K562 (cell line): Measurements from ENCODE around the gene TOM1L1. TPM values are rescaled to one million over a fixed set of nuclear protein-coding genes. Genes with fewer than 3 reads are reported as not detected.

Experiments
- BMI1 ChIP-seq: fragments of 150-350 bp; IDR thresholded peaks from 2 replicates; pipeline ENCODE4 v1.6.1; 2014; ENCODE audit warnings: low read length
- BRD9 ChIP-seq: fragments of 450-650 bp; IDR thresholded peaks from 2 replicates; pipeline ENCODE4 v1.6.1; 2018; ENCODE audit warnings: low read depth; ENCODE audit not compliant: partially characterized antibody
- FOSL1 ChIP-seq: fragments of 200-800 bp; sonication (Bioruptor generic); conservative IDR thresholded peaks from 2 replicates; pipeline ENCODE4 v1.6.1; 2016; ENCODE audit warnings: missing genetic modification characterization, missing compliant biosample characterization
- MEIS2 ChIP-seq: fragments of 450-650 bp; IDR thresholded peaks from 2 replicates; pipeline ENCODE4 v1.6.1; 2014; ENCODE audit warnings: mild to moderate bottlenecking; ENCODE audit not compliant: partially characterized antibody
- NFIC ChIP-seq: fragments of 450-650 bp; IDR thresholded peaks from 2 replicates; pipeline ENCODE4 v1.6.1; 2017; ENCODE audit warnings: mild to moderate bottlenecking, inconsistent platforms
- RAD21 ChIP-seq, 2 experiments: fragments of 250-450 bp in 1 of 2; fragments of 450-650 bp in 1 of 2; sonication (Bioruptor Pico) in 1 of 2; formaldehyde crosslinking in 1 of 2; IDR thresholded peaks in 1 of 2; conservative IDR thresholded peaks in 1 of 2; 2 replicates each; pipeline versions ENCODE4 v1.4.0 to v1.8.0; 2020 to 2022; ENCODE audit warnings: mild to moderate bottlenecking in 2 of 2, moderate library complexity in 1 of 2
- SMARCA4 ChIP-seq: fragments of 450-650 bp; IDR thresholded peaks from 2 replicates; pipeline ENCODE4 v1.6.1; 2016
- SMARCC2 ChIP-seq: fragments of 450-650 bp; IDR thresholded peaks from 2 replicates; pipeline ENCODE4 v1.6.1; 2017; ENCODE audit warnings: antibody characterized with exemption, moderate library complexity, mild to moderate bottlenecking, low read depth
- SMARCE1 ChIP-seq: fragments of 450-650 bp; IDR thresholded peaks from 2 replicates; pipeline ENCODE4 v1.7.1; 2016; ENCODE audit warnings: mild to moderate bottlenecking
- TAL1 ChIP-seq: fragments of 450-650 bp; IDR thresholded peaks from 2 replicates; pipeline ENCODE4 v1.6.1; 2016; ENCODE audit warnings: mild to moderate bottlenecking
- ZNF253 ChIP-seq: fragments of 250-450 bp; sonication (Bioruptor Pico); conservative IDR thresholded peaks from 2 replicates; pipeline ENCODE4 v1.6.1; 2021; ENCODE audit warnings: mild to moderate bottlenecking
- polyA plus RNA-seq, 8 experiments: library from polyadenylated mRNA; depleted of rRNA in 4 of 8; stranded (reverse) in 5 of 8; unstranded in 3 of 8; fragments of >200 nt; fragmentation: Nextera tagmentation in 2 of 8; fragmentation: Illumina TruSeq in 1 of 8; extraction: Ambion mirVana in 2 of 8; extraction: Trizol in 1 of 8; gene quantifications; 2 replicates each; pipeline versions ENCODE4 v1.2.1 to v1.2.3, GENCODE V29; 2011 to 2014; ENCODE audit warnings: inconsistent platforms in 1 of 8, missing spikeins in 1 of 8
- total RNA-seq, 7 experiments: library from RNA; depleted of rRNA in 6 of 7; stranded (reverse); fragments of >200 nt in 6 of 7; fragmentation: Illumina TruSeq in 2 of 7; extraction: Trizol in 2 of 7; gene quantifications; 2 replicates each; pipeline versions ENCODE4 v1.2.1 to v1.2.3, GENCODE V29; 2011 to 2021; ENCODE audit warnings: low replicate concordance in 1 of 7
- TF ChIP-seq, protein P1 (sequence below): fragments of 450-650 bp; IDR thresholded peaks from 2 replicates; pipeline ENCODE4 v1.6.1; 2017; ENCODE audit warnings: antibody characterized with exemption, mild to moderate bottlenecking
- TF ChIP-seq, protein P2 (sequence below): fragments of 450-650 bp; IDR thresholded peaks from 2 replicates; pipeline ENCODE4 v1.6.1; 2016; ENCODE audit warnings: low read depth
- TF ChIP-seq, protein P3 (sequence below): IDR thresholded peaks from 2 replicates; pipeline ENCODE4 v1.6.1; 2014; ENCODE audit warnings: antibody characterized with exemption

TOM1L1 gene
- total and polyA plus RNA-seq, 9 of the 15 experiments (the other 6 are each of a cell fraction or from before 2014, with no cell fraction given): 21.3 to 74.3 (median 31.0) TPM

- no peak for TF ChIP-seq ZNF253 (CRISPR knock-in tag)
- peak; percentile 73 for TF ChIP-seq NFIC
- peak; percentile 64 for TF ChIP-seq MEIS2
- 0 out of 4 replicates have a peak, but pooled peaks of 1 of the 2 experiments have one; percentile 5 for TF ChIP-seq RAD21 (CRISPR knock-in tag; conservative IDR thresholded peaks at IDR 0.05 in 1 of 2, IDR thresholded peaks at IDR 0.05 in 1 of 2)
- peak; percentile 15; the same call in 1 of the 2 replicates for TF ChIP-seq TAL1
- TF ChIP-seq, protein P1, sequence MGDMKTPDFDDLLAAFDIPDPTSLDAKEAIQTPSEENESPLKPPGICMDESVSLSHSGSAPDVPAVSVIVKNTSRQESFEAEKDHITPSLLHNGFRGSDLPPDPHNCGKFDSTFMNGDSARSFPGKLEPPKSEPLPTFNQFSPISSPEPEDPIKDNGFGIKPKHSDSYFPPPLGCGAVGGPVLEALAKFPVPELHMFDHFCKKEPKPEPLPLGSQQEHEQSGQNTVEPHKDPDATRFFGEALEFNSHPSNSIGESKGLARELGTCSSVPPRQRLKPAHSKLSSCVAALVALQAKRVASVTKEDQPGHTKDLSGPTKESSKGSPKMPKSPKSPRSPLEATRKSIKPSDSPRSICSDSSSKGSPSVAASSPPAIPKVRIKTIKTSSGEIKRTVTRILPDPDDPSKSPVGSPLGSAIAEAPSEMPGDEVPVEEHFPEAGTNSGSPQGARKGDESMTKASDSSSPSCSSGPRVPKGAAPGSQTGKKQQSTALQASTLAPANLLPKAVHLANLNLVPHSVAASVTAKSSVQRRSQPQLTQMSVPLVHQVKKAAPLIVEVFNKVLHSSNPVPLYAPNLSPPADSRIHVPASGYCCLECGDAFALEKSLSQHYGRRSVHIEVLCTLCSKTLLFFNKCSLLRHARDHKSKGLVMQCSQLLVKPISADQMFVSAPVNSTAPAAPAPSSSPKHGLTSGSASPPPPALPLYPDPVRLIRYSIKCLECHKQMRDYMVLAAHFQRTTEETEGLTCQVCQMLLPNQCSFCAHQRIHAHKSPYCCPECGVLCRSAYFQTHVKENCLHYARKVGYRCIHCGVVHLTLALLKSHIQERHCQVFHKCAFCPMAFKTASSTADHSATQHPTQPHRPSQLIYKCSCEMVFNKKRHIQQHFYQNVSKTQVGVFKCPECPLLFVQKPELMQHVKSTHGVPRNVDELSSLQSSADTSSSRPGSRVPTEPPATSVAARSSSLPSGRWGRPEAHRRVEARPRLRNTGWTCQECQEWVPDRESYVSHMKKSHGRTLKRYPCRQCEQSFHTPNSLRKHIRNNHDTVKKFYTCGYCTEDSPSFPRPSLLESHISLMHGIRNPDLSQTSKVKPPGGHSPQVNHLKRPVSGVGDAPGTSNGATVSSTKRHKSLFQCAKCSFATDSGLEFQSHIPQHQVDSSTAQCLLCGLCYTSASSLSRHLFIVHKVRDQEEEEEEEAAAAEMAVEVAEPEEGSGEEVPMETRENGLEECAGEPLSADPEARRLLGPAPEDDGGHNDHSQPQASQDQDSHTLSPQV: no peak
- TF ChIP-seq FOSL1 (tag): peak; percentile 43; the same call in 1 of the 2 replicates
- no peak for TF ChIP-seq BMI1
- TF ChIP-seq, protein P2, sequence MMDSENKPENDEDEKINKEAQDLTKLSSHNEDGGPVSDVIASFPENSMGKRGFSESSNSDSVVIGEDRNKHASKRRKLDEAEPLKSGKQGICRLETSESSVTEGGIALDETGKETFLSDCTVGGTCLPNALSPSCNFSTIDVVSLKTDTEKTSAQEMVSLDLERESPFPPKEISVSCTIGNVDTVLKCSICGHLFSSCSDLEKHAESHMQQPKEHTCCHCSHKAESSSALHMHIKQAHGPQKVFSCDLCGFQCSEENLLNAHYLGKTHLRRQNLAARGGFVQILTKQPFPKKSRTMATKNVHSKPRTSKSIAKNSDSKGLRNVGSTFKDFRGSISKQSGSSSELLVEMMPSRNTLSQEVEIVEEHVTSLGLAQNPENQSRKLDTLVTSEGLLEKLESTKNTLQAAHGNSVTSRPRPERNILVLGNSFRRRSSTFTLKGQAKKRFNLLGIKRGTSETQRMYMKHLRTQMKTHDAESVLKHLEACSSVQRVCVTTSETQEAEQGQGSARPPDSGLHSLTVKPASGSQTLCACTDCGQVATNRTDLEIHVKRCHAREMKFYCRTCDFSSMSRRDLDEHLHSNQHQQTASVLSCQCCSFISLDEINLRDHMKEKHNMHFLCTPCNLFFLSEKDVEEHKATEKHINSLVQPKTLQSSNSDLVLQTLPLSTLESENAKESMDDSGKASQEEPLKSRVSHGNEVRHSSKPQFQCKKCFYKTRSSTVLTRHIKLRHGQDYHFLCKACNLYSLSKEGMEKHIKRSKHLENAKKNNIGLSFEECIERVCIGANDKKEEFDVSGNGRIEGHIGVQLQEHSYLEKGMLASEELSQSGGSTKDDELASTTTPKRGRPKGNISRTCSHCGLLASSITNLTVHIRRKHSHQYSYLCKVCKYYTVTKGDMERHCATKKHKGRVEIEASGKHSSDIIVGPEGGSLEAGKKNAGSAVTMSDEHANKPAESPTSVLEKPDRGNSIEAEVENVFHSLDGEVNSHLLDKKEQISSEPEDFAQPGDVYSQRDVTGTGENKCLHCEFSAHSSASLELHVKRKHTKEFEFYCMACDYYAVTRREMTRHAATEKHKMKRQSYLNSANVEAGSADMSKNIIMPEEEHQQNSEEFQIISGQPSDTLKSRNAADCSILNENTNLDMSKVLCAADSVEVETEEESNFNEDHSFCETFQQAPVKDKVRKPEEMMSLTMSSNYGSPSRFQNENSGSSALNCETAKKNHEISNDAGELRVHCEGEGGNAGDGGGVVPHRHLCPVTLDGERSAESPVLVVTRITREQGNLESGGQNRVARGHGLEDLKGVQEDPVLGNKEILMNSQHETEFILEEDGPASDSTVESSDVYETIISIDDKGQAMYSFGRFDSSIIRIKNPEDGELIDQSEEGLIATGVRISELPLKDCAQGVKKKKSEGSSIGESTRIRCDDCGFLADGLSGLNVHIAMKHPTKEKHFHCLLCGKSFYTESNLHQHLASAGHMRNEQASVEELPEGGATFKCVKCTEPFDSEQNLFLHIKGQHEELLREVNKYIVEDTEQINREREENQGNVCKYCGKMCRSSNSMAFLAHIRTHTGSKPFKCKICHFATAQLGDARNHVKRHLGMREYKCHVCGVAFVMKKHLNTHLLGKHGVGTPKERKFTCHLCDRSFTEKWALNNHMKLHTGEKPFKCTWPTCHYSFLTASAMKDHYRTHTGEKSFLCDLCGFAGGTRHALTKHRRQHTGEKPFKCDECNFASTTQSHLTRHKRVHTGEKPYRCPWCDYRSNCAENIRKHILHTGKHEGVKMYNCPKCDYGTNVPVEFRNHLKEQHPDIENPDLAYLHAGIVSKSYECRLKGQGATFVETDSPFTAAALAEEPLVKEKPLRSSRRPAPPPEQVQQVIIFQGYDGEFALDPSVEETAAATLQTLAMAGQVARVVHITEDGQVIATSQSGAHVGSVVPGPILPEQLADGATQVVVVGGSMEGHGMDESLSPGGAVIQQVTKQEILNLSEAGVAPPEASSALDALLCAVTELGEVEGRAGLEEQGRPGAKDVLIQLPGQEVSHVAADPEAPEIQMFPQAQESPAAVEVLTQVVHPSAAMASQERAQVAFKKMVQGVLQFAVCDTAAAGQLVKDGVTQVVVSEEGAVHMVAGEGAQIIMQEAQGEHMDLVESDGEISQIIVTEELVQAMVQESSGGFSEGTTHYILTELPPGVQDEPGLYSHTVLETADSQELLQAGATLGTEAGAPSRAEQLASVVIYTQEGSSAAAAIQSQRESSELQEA: no peak
- no peak for TF ChIP-seq BRD9
- TF ChIP-seq SMARCA4: peak; percentile 67
- TF ChIP-seq SMARCE1: peak; percentile 59; the same call in 1 of the 2 replicates
- no peak for TF ChIP-seq SMARCC2
- TF ChIP-seq, protein P3, sequence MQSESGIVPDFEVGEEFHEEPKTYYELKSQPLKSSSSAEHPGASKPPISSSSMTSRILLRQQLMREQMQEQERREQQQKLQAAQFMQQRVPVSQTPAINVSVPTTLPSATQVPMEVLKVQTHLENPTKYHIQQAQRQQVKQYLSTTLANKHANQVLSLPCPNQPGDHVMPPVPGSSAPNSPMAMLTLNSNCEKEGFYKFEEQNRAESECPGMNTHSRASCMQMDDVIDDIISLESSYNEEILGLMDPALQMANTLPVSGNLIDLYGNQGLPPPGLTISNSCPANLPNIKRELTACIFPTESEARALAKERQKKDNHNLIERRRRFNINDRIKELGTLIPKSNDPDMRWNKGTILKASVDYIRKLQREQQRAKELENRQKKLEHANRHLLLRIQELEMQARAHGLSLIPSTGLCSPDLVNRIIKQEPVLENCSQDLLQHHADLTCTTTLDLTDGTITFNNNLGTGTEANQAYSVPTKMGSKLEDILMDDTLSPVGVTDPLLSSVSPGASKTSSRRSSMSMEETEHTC: no peak
Measured at GRCh38 chr17:54864636-54865356, 35.9 kb upstream of the TOM1L1 start (continued).
